SIG-M5 (cell line): ENCODE results near the gene HECW1.

Experiments
- DNase-seq: peaks from one replicate; lab custom pipeline; 2025; lab: John Stamatoyannopoulos, UW

HECW1 gene

GRCh38 chr7:43377196-43377960 lies 264.9 kb downstream of the HECW1 start:
- DNase-seq: no peak

- no peak for DNase-seq
Observed at GRCh38 chr7:43379210-43379609, 266.8 kb downstream of the HECW1 start.

GRCh38 chr7:43384616-43385308 lies 272.3 kb downstream of the HECW1 start:
- no peak for DNase-seq

- DNase-seq: no peak
Observed at GRCh38 chr7:43385309-43385680, 272.8 kb downstream of the HECW1 start.

- no peak for DNase-seq
Observed at GRCh38 chr7:43385856-43386255, 273.4 kb downstream of the HECW1 start.

GRCh38 chr7:43387932-43388331 lies 275.5 kb downstream of the HECW1 start:
- no peak for DNase-seq

- DNase-seq: no peak
Observed at GRCh38 chr7:43390576-43390975, 278.1 kb downstream of the HECW1 start.

GRCh38 chr7:43391518-43391917 lies 279.1 kb downstream of the HECW1 start:
- no peak for DNase-seq

GRCh38 chr7:43392638-43393330 lies 280.3 kb downstream of the HECW1 start:
- DNase-seq: no peak

- DNase-seq: no peak
Observed at GRCh38 chr7:43394441-43395130, 282.1 kb downstream of the HECW1 start.

- DNase-seq: no peak
Observed at GRCh38 chr7:43395351-43395750, 282.9 kb downstream of the HECW1 start.

GRCh38 chr7:43396187-43396740 lies 283.8 kb downstream of the HECW1 start:
- no peak for DNase-seq

- DNase-seq: no peak
Observed at GRCh38 chr7:43398831-43399230, 286.4 kb downstream of the HECW1 start.

- DNase-seq: no peak
Observed at GRCh38 chr7:43405948-43406347, 293.5 kb downstream of the HECW1 start.

- DNase-seq: no peak
Observed at GRCh38 chr7:43406961-43407360, 294.5 kb downstream of the HECW1 start.

GRCh38 chr7:43408981-43409380 lies 296.5 kb downstream of the HECW1 start:
- DNase-seq: no peak

- DNase-seq: no peak
Observed at GRCh38 chr7:43417455-43417854, 305.0 kb downstream of the HECW1 start.

GRCh38 chr7:43430411-43430810 lies 318.0 kb downstream of the HECW1 start:
- DNase-seq: no peak

GRCh38 chr7:43431020-43431595 lies 318.7 kb downstream of the HECW1 start:
- no peak for DNase-seq

GRCh38 chr7:43433639-43434038 lies 321.2 kb downstream of the HECW1 start:
- no peak for DNase-seq

GRCh38 chr7:43437001-43437400 lies 324.6 kb downstream of the HECW1 start:
- no peak for DNase-seq
